GM10266 (cell line): ENCODE data around the gene CSRP2.

Experiments
- DNase-seq: peaks from one replicate; pipeline ENCODE4 v3.0.0; 2012; ENCODE audit errors: extremely low spot score
- CTCF ChIP-seq: IDR thresholded peaks from 2 replicates; pipeline ENCODE4 v1.5.1; 2012; ENCODE audit warnings: mild to moderate bottlenecking, low read depth; ENCODE audit not compliant: control insufficient read depth, insufficient read depth; ENCODE audit errors: missing control alignments

The CSRP2 gene

GRCh38 chr12:76920172-76921099 lies 41.6 kb upstream of the CSRP2 start:
- no peak for DNase-seq
- TF ChIP-seq CTCF: no peak

GRCh38 chr12:76919383-76920171 lies 40.8 kb upstream of the CSRP2 start:
- TF ChIP-seq CTCF: no peak
- DNase-seq: no peak

- no peak for DNase-seq
- TF ChIP-seq CTCF: no peak
These were observed 37.3 kb upstream of the CSRP2 start for GRCh38 chr12:76916170-76916540.

GRCh38 chr12:76915361-76916169 lies 36.7 kb upstream of the CSRP2 start:
- no peak for DNase-seq

GRCh38 chr12:76914102-76914859 lies 35.5 kb upstream of the CSRP2 start:
- DNase-seq: no peak
- TF ChIP-seq CTCF: no peak

More at GRCh38 chr12:76915361-76916169, 36.7 kb upstream of the CSRP2 start:
- no peak for TF ChIP-seq CTCF

- TF ChIP-seq CTCF: no peak
- DNase-seq: no peak
These were observed 30.5 kb upstream of the CSRP2 start for GRCh38 chr12:76909290-76909689.
